ENCODE data around the gene NOD2. TPM values are rescaled to one million over a fixed set of nuclear protein-coding genes. Genes with fewer than 3 reads are reported as not detected.

Gene NOD2
- total RNA-seq, 1 experiment from 2014 or later: 2.8 TPM

- no peak for DNase-seq (ENCODE audit: low read depth)
Observed at GRCh38 chr16:50717494-50717893, 24.1 kb downstream of the NOD2 start.

- peak; percentile 45 for DNase-seq (ENCODE audit: low read depth)
Observed at GRCh38 chr16:50718061-50718760, 24.8 kb downstream of the NOD2 start.

- no peak for DNase-seq (ENCODE audit: low read depth)
Observed at GRCh38 chr16:50718761-50719400, 25.5 kb downstream of the NOD2 start.

GRCh38 chr16:50719401-50720337 lies 26.3 kb downstream of the NOD2 start:
- no peak for DNase-seq (ENCODE audit: low read depth)

- DNase-seq (ENCODE audit: low read depth): no peak
Observed at GRCh38 chr16:50721549-50722404, 28.4 kb downstream of the NOD2 start.

GRCh38 chr16:50722405-50722737 lies 29.0 kb downstream of the NOD2 start:
- DNase-seq (ENCODE audit: low read depth): no peak

- no peak for DNase-seq (ENCODE audit: low read depth)
Observed at GRCh38 chr16:50722960-50723359, 29.6 kb downstream of the NOD2 start.

- no peak for DNase-seq (ENCODE audit: low read depth)
Observed at GRCh38 chr16:50724306-50724705, 30.9 kb downstream of the NOD2 start.

GRCh38 chr16:50731130-50731988 lies 38.0 kb downstream of the NOD2 start:
- no peak for DNase-seq (ENCODE audit: low read depth)

- DNase-seq (ENCODE audit: low read depth): no peak
Observed at GRCh38 chr16:50731989-50732832, 38.8 kb downstream of the NOD2 start.

- no peak for DNase-seq (ENCODE audit: low read depth)
Observed at GRCh38 chr16:50733468-50733867, 40.1 kb downstream of the NOD2 start.

GRCh38 chr16:50735629-50736122 lies 42.3 kb downstream of the NOD2 start:
- DNase-seq (ENCODE audit: low read depth): no peak

GRCh38 chr16:50736448-50736847 lies 43.0 kb downstream of the NOD2 start:
- no peak for DNase-seq (ENCODE audit: low read depth)

- peak; percentile 49 for DNase-seq (ENCODE audit: low read depth)
Observed at GRCh38 chr16:50737420-50737959, 44.1 kb downstream of the NOD2 start.

GRCh38 chr16:50739031-50739430 lies 45.6 kb downstream of the NOD2 start:
- no peak for DNase-seq (ENCODE audit: low read depth)

GRCh38 chr16:50740736-50741135 lies 47.3 kb downstream of the NOD2 start:
- peak; percentile 43 for DNase-seq (ENCODE audit: low read depth)

GRCh38 chr16:50741225-50741780 lies 47.9 kb downstream of the NOD2 start:
- DNase-seq (ENCODE audit: low read depth): no peak

GRCh38 chr16:50741781-50742575 lies 48.6 kb downstream of the NOD2 start, which contains the start of gene CYLD:
CYLD (plus strand) TSS chr16:50742086; CDS start chr16:50749699, 7,613 bp downstream.
- DNase-seq (ENCODE audit: low read depth): peak; percentile 99
